ENCODE data around the gene EIF5A. TPM values are rescaled to one million over a fixed set of nuclear protein-coding genes. Genes with fewer than 3 reads are reported as not detected.

Gene EIF5A
- 352 and 682 TPM in 2 replicates for total RNA-seq

DNA sequence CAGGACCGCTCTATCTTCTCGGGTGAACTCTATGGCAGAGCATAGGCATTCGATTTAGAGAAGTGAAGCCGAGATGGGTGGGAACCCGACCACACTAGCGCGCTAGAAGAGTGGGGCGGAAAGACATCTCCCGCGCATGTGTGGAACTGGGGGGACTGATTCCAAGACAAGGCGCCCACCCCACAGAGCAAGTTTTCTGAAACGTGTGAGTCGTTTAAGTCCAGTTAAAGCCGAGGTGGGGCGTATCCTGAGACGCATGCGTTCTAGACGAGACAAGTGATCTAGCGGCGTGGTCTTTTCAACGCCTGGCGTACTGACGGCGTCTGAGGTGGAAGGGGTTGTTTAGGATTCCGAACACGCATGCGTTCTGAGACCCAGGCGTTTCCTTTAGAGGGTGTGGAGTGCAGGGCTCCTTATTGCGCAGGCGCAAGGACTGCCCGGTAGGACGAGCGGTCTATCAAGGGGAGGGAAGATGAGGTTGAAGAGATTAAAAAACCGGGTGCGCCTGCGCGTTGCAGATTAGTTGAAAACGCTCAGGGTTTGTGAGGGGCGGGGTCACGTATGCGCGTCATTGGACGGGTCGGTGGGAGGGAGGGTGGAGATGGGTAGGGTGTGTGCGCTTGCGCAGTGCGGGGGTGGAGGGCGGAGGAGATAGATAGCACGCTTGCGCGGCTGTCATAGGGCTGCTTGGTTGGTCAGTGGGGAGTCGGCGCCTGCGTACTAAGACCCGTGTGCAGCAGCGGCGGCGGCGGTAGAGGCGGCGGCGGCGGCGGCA lies at the start of gene EIF5A:
Gene EIF5A (plus strand): TSS at position 718 of the 775 bp plus-strand sequence. CDS start 2,008 bp downstream, outside the sequence.
- peak; percentile 100 for DNase-seq (ENCODE audit: low read depth)

DNA sequence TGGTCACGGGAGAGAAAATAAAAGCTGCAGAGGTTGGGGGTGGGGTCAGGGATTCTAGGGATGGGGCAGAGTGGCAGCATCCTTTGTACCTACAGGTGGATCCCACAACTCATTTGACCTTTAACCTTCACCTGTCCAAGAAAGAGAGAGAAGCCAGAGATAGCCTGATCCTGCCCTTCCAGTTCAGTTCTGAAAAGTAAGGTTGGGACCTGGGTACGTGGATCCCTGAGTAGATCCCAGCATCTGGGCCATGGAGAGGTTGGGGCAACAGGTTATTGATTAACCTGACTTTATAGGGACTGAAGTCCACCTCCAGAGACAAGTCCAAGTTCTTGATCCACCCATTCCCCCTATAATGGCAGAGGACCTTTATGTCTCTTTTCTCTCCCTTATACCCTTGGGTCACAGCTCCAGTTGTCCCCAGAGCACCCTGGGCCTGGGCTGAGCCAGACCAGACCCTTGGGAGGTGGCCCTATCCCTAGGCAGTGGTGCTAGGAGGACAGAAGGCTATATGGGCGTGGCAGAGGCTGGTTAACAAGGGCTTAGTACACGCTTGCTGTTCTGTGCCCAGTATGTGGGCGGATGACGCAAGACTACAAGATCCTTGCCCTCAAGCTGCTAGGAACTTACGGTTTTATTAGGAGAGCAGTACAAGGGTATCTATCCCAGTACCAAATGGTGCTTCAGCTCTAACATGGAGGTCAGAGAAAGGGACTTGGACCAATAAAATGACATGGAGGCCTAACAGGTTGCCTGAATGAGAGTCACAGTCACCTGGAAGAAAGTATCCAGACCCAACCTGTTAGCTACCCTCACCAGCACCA lies 48.5 kb upstream of the EIF5A start:
- peak; percentile 86 for DNase-seq (ENCODE audit: low read depth)

DNA sequence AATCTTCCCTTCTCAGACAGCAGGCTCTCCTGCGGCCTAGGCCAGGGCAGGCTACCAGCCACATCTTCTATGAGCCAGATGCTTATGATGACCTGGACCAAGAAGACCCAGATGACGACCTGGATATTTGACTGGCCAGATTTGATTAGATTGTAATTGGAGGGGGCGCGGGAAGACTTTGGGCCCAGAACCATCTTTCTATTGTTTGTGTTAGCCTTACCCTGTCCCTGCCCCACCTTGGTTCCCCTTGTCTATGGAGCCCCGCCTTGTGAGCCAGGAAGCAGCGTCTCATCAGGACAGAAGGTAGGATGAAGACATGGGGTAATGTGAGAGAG lies 47.9 kb upstream of the EIF5A start:
- DNase-seq (ENCODE audit: low read depth), result no peak

DNA sequence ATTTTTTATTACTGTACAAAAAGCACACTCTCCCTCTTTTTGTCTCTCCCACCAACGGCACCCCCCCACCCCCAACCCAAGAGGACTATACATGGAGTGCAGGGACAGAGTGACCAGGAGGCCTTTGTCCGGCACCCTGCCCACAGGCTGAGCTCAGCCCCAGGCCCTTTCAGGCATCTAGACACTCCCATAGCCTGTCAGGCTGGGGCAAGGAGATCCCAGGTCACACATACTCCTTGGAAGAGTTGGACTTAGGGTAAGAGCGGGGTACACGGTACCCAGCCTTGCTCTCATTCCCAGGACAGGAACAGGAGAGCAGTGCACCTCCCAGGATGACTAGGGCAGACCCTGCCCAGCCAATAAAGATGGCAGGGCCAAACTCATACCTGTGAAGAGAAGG lies 47.3 kb upstream of the EIF5A start:
- DNase-seq (ENCODE audit: low read depth), result no peak

DNA sequence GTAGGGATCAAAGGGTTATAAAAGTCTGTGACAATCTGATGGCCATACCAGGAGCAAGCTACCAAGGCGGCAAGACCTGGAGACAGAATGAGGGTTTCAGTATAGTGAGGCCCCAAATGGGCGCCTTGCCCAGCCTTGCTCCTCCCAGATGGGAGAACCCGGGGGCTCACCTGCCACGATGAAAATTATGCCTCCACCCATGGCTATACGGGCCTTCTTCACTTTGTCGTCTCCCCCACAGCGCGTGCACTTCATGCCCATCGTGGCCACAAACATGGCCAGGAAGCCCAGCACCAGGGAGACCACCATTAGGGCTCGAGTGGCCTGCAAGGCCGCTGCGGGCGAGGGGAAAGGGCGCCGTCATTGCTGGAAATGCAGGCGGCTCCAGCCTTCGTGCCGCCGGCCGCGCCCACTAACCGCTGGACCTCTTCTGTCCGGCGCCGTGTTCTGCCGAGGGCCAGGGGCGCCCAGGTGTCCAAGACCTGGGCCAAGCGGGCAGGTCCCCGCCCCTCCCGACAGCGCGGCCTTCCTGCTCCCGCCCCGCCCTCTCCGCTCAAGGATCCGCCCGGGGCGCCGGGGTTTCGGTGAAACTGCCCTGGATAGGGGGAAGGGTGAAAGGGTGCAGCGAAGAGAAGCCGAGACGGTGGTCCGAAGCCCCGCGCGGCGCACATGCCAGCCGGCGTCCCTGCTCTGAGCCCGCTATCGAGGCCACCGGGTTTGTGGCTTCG lies 46.6 kb upstream of the EIF5A start:
- no peak for DNase-seq (ENCODE audit: low read depth)

DNA sequence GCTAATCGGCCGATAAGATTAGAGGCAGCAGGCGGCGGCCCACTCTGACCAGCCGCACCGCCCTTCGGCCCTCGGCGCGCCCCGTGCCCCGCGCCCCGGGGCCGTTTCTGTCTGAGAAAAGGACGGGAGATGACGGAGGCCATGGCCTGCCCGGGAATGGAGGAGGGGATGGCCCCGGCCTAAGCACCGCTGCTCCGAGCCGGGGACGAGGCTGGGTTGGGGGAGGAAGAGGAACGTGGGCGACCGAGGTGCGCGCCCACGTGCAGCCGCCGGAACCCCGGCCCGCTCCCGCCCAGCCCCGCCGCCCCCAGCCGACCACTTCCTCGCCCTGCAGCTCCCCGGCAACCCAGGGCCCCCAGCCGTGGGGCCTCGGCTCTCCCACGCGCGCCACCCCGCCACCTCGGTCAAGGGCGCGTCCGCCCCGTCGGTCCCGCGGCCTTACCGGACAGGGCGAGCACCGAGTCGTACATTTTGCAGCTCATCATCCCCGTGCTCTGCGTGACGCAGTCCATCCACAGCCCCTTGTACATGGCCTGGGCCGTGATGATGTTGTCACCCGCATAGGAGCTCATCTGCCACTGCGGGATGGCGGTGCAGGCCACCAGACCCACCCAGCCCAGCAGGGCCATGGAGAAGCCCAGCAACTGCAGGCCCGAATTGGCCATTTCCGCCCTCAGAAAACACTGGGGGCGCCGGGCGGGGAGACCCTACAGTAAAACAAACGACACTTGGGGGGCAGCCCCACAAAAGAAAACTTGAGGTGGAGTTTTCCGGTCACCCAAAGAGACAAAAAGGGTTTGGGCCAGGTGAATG lies 45.8 kb upstream of the EIF5A start:
- no peak for DNase-seq (ENCODE audit: low read depth)

DNA sequence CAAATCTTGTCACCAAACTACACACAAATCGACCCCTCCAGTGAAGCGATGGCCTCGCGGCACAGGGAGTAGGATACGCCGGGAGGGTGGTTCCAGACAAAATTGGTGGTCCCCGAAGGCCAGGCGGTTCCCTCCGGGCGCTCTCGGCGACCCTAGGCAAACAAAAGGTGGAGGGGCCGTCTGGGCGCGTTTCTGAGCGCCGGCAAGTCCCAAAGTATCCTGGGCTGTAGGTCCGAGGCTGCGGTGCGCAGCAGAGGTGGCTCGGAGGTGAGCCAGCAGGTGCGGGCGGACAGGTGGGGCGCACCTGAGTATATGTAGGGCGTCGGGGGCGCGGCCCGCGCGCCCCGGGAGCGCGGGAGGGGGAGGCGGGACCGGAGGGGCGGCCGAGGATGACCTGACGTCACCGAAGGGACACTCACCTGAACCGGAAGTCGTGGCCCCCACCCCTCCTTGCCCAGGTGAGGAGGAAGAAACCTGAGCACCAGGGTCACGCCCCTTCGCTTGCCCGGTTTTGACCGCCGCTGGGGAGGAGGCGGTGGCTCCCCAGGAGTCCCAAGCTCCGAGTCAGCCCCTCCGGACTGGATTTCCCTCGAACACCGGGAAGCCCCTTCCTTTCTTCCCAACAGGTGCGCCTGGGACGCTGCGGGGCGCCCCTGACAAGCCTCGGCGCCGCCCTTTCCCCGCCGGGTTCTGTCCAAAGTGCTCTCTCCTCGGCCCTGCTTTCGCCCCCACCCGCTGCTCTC lies 45.1 kb upstream of the EIF5A start, which contains the start of gene CLDN7:
Gene CLDN7 (minus strand): TSS at position 287 of the 743 bp plus-strand sequence. CDS start 435 bp downstream, outside the sequence.
- peak; percentile 30 for DNase-seq (ENCODE audit: low read depth)

DNA sequence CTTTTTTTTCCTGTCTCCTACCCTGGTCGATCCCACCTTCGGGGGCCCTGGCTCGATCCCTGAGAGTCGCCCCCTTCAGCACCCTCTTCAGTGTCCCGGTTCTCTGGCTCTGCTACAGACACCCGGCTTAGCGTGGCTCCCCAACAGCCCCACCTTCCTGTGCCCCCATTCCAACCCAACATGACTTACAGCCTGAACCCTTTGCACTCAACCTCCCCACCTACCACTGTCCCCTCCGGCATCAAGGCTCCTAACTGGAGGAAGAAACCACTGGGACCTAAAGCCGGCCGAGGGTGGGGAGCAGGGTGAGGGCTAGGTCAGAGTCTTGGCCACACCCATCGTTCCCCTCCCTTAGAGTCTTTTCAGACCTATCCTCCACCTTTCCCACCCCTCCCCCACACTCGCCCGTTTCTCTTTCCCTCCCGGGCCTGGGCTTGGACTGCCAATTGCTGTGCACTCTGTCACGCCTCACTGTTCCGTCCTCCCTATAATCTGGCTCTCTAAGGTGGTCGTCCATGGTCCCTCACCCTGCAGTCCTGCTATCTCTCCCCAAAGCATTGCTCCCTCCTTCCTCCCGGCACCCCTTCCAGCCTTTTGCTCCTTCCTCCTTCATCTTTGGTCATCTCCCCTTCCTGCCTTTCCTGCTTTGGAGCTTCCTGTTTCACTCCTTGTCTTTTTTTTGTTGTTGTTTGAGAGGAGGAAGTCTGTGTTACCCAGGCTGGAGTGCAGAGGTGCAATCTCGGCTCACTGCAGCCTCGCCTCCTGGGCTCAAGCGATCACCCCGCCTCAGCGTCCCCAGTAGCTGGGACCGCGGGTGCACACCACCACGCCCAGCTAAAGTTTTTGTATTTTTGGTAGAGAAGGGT lies 44.3 kb upstream of the EIF5A start:
- peak; percentile 31 for DNase-seq (ENCODE audit: low read depth)

DNA sequence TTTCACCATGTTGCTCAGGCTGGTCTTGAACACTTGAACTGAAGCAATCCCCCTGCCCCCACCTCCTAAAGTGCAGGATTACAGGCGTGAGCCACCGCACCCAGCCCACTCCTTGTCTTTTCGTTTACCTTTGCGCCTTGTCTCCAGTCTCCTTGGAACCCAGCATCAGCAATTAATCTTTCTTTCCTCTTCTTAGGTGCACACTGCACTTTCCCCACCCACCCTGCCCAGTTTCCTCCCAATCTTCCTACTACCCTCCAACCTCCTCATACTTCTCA lies 43.7 kb upstream of the EIF5A start:
- no peak for DNase-seq (ENCODE audit: low read depth)

DNA sequence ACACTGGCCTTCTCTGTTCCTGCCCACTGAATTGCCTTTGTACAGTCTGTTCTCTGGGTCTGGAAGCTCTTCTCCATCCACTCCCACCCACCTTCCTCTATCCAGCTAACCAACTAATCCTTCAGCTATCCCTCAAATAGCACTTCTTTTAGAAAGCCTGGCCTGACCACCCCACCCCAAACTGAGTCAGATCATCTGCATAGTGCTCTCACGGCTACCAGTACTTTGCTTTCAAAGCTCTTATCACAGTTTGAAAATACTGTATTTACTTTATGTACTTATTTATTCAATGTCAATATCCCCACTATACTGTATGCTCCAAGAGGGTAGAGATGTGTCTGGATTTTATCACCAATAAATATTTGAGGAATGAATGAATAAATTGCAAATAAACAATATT lies 40.6 kb upstream of the EIF5A start:
- DNase-seq (ENCODE audit: low read depth), result no peak

DNA sequence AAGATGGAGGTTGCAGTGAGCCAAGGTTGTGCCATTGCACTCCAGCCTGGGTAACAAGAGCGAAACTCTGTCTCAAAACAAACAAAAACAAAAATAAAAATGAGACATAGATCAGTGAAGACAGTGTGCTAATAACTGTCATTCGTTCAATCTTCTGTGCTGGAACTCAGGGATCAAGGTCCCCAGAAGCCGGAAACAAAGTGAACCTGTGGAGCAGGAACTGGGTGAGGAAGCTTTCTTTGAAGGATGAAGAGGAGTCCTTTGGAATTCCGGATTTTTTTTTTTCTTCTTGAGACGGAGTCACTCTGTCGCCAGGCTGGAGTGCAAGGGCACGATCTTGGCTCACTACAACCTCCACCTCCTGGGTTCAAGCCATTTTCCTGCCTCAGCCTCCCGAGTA lies 28.0 kb upstream of the EIF5A start:
- DNase-seq (ENCODE audit: low read depth), result no peak

DNA sequence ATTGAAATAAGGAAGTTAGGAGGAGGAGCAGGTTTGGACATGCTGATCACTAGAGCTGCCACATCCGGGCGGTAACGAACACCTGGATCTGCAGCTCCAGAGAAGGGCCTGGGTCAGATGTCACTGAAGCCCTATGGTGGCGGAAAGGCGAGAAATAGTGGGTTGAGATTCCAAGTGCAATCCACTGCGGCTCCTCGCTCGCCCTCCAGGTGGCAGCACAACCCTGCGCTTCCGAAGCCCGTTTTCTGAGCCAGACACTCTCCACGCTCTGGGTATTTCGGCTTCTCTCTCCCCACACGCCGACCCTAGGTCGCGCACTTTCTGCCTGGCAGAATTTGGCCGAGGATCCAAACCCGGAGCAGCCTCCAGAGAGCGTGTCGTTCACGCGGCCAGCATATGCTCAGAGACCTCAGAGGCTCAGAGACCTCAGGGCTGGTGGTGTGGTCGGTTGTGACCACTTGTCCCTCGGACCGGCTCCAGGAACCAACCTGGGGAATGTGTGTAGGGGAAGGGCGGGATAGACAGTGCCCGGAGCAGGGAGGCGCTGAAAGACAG lies 26.8 kb upstream of the EIF5A start:
- DNase-seq (ENCODE audit: low read depth), result peak; percentile 66

DNA sequence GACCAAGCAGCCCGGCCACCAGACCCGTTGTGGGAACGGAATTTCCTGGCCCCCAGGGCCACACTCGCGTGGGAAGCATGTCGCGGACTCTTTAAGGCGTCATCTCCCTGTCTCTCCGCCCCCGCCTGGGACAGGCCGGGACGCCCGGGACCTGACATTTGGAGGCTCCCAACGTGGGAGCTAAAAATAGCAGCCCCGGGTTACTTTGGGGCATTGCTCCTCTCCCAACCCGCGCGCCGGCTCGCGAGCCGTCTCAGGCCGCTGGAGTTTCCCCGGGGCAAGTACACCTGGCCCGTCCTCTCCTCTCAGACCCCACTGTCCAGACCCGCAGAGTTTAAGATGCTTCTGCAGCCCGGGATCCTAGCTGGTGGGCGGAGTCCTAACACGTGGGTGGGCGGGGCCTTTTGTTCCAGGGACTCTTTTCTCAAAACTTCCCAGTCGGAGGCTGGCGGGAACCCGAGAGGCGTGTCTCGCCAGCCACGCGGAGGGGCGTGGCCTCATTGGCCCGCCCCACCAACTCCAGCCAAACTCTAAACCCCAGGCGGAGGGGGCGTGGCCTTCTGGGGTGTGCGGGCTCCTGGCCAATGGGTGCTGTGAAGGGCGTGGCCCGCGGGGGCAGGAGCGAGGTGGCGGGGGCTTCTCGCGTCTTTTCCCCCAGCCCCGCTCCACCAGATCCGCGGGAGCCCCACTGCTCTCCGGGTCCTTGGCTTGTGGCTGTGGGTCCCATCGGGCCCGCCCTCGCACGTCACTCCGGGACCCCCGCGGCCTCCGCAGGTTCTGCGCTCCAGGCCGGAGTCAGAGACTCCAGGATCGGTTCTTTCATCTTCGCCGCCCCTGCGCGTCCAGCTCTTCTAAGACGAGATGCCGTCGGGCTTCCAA lies 26.1 kb upstream of the EIF5A start, which contains the start of gene SLC2A4:
Gene SLC2A4 (plus strand): TSS at position 645 of the 879 bp plus-strand sequence. CDS start 217 bp downstream, at position 862.
- DNase-seq (ENCODE audit: low read depth), result peak; percentile 85

DNA sequence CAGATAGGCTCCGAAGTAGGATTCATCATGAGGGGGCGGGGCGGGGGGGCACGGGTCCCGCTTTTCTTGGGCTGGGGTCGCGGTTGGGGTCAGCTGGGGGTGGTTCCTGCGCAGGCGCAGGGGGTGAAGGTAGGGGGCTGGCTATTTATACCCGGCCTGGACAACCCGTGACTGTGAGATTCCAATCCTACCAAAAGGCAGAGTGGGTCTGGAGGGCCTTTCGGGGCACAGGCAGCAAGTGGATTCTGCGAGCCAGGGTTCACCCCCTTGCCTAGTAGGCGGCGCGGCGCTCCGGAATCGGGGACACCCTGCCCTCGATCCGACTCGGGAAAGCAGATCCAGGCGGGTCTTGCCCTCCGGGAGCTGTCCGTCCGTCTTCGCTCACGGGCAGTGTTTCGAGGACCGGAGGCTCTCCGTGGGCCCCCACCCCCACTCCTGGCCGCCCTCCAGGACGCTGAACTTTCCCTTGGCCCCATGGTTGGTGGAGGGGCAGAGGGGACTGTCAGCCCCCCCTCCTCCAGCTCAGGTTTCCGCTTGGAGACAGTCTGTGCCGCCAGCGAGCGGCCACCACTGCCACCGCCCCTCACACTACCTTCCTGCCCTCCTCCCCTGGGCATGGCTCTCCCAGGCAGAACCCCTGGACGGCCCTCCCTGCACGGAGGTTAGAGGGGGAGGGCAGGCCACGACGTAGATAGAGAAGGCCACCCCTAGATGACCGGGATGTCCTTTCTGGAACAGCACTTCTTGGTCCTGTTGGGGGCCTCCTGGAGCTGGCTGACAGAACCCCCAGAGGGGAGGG lies 25.3 kb upstream of the EIF5A start:
- no peak for DNase-seq (ENCODE audit: low read depth)

DNA sequence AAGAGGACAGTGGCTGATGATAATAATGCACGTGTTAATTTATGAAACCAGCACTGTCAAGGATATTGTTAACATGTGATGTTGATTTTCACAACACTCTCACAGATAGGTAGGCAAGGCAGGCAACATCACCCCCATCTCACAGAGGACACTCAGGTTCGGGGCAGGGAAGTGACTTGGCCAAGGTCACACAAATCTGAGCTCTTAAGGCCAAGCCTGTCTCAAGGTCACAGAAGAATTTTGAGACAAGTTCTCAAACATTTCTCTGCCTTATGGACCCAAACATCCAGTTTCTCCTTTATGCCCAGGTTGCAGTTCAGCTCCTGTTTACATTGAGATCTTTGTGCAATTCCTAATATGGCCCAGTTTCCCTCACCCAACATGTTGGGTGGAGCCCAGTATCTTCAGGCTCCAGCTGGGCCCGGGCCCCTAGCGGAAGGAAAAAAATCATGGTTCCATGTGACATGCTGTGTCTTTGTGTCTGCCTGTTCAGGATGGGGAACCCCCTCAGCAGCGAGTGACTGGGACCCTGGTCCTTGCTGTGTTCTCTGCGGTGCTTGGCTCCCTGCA lies 24.6 kb upstream of the EIF5A start:
- no peak for DNase-seq (ENCODE audit: low read depth)

DNA sequence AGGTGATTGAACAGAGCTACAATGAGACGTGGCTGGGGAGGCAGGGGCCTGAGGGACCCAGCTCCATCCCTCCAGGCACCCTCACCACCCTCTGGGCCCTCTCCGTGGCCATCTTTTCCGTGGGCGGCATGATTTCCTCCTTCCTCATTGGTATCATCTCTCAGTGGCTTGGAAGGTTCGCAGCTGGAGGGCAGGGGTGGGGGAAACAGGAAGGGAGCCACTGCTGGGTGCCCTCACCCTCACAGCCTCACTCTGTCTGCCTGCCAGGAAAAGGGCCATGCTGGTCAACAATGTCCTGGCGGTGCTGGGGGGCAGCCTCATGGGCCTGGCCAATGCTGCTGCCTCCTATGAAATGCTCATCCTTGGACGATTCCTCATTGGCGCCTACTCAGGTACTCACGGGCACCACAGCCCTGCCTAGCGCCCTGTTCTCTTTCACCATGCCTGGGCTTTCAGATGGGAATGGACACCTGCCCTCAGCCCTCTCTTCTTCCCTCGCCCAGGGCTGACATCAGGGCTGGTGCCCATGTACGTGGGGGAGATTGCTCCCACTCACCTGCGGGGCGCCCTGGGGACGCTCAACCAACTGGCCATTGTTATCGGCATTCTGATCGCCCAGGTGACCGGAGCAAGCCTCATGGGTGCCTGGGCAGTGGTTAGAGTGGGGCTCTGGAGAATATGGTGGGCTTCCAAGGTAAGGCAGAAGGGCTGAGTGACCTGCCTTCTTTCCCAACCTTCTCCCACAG lies 23.8 kb upstream of the EIF5A start:
- DNase-seq (ENCODE audit: low read depth), result no peak

DNA sequence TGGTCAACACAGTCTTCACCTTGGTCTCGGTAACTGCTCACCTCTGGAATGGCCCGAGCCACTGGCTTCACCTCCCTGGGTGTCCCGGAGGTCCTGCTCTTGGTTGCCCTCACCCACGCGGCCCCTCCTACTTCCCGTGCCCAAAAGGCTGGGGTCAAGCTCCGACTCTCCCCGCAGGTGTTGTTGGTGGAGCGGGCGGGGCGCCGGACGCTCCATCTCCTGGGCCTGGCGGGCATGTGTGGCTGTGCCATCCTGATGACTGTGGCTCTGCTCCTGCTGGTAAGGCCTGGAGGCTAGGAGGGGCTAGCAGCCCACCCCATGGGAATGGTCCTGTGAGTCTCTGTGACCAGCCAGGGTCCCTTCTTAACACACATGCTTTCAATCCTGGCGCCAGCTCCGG lies 22.5 kb upstream of the EIF5A start:
- DNase-seq (ENCODE audit: low read depth), result no peak
